Hepatocyte (in vitro differentiated cells): ENCODE results near the gene KLF13.

Experiments
- EZH2 ChIP-seq: fragments of 200-600 bp; sonication (generic); IDR thresholded peaks from 2 replicates; pipeline ENCODE4 v1.6.1; 2016; ENCODE audit warnings: antibody characterized with exemption, mild to moderate bottlenecking, borderline replicate concordance
- TF ChIP-seq, protein P1 (sequence below): fragments of 200-600 bp; sonication (generic); IDR thresholded peaks from 2 replicates; pipeline ENCODE4 v1.5.1; 2016; ENCODE audit warnings: antibody characterized with exemption, mild to moderate bottlenecking; ENCODE audit not compliant: poor library complexity

GRCh38 chr15:31373970-31374369 lies 47.3 kb downstream of the KLF13 start:
- TF ChIP-seq, protein P1, sequence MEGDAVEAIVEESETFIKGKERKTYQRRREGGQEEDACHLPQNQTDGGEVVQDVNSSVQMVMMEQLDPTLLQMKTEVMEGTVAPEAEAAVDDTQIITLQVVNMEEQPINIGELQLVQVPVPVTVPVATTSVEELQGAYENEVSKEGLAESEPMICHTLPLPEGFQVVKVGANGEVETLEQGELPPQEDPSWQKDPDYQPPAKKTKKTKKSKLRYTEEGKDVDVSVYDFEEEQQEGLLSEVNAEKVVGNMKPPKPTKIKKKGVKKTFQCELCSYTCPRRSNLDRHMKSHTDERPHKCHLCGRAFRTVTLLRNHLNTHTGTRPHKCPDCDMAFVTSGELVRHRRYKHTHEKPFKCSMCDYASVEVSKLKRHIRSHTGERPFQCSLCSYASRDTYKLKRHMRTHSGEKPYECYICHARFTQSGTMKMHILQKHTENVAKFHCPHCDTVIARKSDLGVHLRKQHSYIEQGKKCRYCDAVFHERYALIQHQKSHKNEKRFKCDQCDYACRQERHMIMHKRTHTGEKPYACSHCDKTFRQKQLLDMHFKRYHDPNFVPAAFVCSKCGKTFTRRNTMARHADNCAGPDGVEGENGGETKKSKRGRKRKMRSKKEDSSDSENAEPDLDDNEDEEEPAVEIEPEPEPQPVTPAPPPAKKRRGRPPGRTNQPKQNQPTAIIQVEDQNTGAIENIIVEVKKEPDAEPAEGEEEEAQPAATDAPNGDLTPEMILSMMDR, result no peak
- no peak for TF ChIP-seq EZH2
